ENCODE results near the gene DAG1. TPM values are rescaled to one million over a fixed set of nuclear protein-coding genes. Genes with fewer than 3 reads are reported as not detected.
A peak's percentile ranks its signal among the peaks of the same experiment; 100 is the strongest.

DAG1 gene
- total RNA-seq, 3 donors from 2014 or later: 76.9 to 97.3 (median 88.8) TPM

GRCh38 chr3:49552087-49552486 lies 82.0 kb downstream of the DAG1 start:
- Histone ChIP-seq H3K36me3 (ENCODE audit: low read depth) (no peaks in the 10 kb centered on the region), H3K9me3 (no peaks in the 10 kb centered on the region), H3K4me3 (no peak overlapping the region), H3K4me1 (ENCODE audit: low read depth) (no peaks in the 10 kb centered on the region)
- no peak for ATAC-seq
- intact Hi-C loops (cut with DNase I, micrococcal nuclease): no loop called here
- TF ChIP-seq CTCF (IDR thresholded peaks at IDR 0.05): no peak
- no peak for DNase-seq

- no peaks in the 10 kb centered on the region for H3K4me1 ChIP-seq (ENCODE audit: low read depth)
- TF ChIP-seq CTCF (IDR thresholded peaks at IDR 0.05): no peak
- no peak for ATAC-seq
- no peaks in the 10 kb centered on the region for H3K9me3 ChIP-seq
- no peaks in the 10 kb centered on the region for H3K36me3 ChIP-seq (ENCODE audit: low read depth)
- no peak overlapping the region for H3K4me3 ChIP-seq
- DNase-seq: no peak
- intact Hi-C loops (cut with DNase I, micrococcal nuclease): no loop called here
Observed at GRCh38 chr3:49553324-49553691, 83.2 kb downstream of the DAG1 start.

- peak within 1 kb of the TSS; percentile 9 for H3K4me3 ChIP-seq
- no peaks in the 10 kb centered on the region for H3K4me1 ChIP-seq (ENCODE audit: low read depth)
- H3K9me3 ChIP-seq: no peaks in the 10 kb centered on the region
- intact Hi-C loops (cut with DNase I, micrococcal nuclease): no loop called here
- no peak for TF ChIP-seq CTCF (IDR thresholded peaks at IDR 0.05)
- ATAC-seq: peak; percentile 93
- peak; percentile 80 to 87 (median 87) for DNase-seq
- H3K36me3 ChIP-seq (ENCODE audit: low read depth): no peaks in the 10 kb centered on the region
Observed at GRCh38 chr3:49553692-49554632, 83.9 kb downstream of the DAG1 start, which contains the start of gene BSN. TSS of gene BSN (plus strand) at chr3:49554477. CDS start at chr3:49554603, 126 bp downstream.

- Histone ChIP-seq H3K4me3 (no peak overlapping the region), H3K36me3 (ENCODE audit: low read depth) (no peaks in the 10 kb centered on the region), H3K9me3 (no peaks in the 10 kb centered on the region), H3K4me1 (ENCODE audit: low read depth) (no peaks in the 10 kb centered on the region)
- intact Hi-C loops (cut with DNase I, micrococcal nuclease): no loop called here
- peak; percentile 89 for ATAC-seq
- TF ChIP-seq CTCF (IDR thresholded peaks at IDR 0.05): no peak
- DNase-seq: peak in 2 of 3 donors; percentile 64 to 75
Observed at GRCh38 chr3:49554633-49555265, 84.7 kb downstream of the DAG1 start.

GRCh38 chr3:49556500-49557275 lies 86.6 kb downstream of the DAG1 start:
- Histone ChIP-seq H3K4me3 (no peak overlapping the region), H3K9me3 (no peaks in the 10 kb centered on the region), H3K4me1 (ENCODE audit: low read depth) (no peaks in the 10 kb centered on the region), H3K36me3 (ENCODE audit: low read depth) (no peaks in the 10 kb centered on the region)
- ATAC-seq: no peak
- TF ChIP-seq CTCF (IDR thresholded peaks at IDR 0.05): no peak
- DNase-seq: no peak
- intact Hi-C loops (cut with DNase I, micrococcal nuclease): no loop called here

Measured in mucosa of descending colon (tissue), 3 donors.